NCI-H1092 treated with DMSO at 0.1 percent for 48 hours (cell line): ENCODE data around the gene CAPZB.

ENCODE experiments used
- DNase-seq: peaks from one replicate; lab custom pipeline; 2025; lab: John Stamatoyannopoulos, UW

CAPZB gene

DNA sequence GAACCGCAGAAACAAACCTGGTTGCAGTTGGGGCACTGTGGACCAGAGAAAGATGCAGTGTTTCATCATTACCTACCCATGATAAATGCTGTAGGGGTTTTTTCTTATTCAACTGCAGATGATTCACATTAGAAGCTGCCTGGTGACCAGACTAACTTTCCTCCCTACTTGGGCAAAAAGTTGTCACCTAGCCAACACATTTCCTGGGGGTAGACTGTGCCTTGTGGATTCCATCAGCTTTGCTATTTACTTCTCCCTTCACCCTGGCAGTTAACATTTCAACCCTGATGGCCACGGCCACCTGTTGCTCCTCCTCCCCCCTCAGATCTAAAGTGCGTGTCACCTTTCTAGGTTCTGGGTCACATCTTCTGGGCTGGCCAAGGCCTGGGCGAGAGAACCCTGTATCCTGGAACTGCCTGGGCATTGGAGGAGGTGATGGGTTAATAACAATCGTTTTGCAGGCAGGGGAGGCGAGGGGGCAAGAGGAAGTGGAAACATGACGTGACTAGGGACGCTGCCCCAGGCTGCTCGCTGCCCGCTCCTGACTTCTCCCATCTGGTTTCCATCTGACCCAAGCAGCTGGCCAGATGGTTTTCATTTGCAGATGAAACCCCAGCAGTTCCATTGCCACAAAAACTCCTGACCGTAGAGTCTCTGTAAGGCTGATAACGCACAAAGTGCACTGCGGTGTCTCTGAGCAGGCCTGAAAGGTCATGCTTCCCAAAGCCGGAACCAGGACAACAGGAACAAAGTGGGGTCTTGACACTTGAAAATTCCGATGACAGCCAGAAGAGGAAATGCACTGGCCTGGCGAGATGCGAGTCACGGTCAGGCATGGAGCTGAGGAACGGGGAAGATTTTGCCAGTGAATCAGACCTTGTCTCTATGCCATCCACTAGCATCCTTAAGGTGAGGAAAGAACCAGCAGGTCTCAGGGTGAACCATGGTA is 36.6 kb downstream of the CAPZB start:
- DNase-seq: no peak

DNA sequence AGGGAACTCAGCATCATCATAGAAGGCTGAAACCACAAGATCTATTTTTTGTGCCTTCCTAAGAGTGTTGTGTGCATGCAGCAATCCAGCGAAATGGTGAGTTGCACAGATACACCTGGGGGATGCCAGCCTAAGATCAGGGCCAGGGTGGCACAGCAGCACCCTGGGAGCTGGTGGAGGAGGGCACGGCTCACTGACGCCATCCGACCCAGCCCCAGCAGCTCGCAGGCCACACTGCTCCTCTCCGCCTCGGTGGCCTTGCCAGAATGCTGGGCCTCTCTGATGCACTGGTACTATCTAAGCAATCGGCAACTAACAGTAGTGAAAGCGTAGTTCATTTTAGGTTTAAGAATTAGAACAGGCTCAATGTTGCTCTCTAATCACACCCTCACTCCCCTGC is 37.8 kb downstream of the CAPZB start:
- no peak for DNase-seq

DNA sequence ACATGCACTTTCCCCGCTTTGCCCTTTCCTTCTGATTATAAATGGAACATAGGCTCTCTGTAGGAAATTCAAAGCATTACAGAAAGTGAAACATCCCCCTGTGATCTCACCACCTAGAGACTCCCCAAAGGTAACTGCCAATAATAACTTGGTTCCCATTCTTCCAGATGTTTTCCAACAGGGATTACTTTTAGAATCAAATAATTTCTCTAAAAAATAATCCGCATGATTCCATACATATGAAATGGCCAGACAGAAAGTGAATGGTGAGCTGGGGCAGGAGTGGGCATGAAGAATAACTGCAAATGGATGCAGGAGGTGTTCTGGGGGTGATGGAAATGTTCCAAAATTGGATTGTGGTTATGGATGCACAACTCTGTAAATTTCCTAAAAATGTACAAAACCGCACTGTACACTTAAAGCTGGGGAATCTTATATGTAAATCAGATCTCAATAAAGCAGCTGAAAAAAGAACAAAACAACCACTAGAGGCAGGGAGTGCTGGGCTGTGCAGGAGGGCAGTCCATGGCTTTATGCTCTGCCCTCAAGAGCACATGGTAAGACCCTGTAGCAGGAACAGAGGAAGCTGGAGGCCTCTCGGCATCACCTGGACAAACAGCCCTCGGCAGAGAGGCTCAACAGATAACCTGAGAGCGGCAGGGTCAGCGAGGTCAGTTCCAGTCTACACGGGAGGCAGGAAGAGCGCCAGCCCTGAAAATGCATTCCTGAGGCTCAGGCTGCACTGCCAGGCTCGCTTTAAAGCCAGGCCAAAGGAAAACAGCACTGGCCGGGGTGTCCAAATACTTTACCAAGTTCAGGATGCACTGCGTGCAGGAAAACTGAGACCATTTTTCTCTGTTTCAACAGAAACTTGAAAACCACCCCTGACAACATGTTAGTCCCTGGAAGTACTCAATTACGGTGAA is 39.7 kb downstream of the CAPZB start:
- DNase-seq: peak; percentile 36

DNA sequence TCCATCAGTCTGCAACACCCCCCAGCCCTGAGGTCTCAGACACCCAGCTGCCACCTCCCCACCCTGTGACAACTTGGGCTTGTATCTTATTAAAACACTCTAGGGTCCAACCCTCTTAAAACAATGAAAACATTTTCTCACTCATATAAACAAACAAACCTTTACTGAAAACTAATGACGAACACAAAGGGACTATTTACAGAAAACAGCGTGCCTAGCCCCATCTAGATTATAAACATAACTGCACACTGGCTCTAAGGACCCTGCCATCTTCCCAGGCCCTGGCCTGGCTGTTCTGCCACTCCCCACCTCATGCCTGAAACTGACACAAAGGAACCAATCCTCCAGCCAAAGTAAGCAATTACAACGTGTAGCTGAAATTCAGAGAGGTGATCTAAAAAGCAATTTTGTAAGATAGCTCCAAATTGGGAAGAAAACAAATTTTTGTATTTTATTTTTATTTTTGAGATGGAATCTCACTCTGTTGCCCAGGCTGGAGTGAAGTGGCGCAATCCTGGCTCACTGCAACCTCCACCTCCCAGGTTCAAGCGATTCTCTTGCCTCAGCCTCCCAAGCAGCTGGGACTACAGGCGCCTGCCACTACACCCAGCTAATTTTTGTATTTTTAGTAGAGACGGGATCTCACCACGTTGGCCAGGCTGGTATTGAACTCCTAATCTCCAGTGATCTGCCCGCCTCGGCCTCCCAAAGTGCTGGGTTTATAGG is 40.9 kb downstream of the CAPZB start:
- no peak for DNase-seq

DNA sequence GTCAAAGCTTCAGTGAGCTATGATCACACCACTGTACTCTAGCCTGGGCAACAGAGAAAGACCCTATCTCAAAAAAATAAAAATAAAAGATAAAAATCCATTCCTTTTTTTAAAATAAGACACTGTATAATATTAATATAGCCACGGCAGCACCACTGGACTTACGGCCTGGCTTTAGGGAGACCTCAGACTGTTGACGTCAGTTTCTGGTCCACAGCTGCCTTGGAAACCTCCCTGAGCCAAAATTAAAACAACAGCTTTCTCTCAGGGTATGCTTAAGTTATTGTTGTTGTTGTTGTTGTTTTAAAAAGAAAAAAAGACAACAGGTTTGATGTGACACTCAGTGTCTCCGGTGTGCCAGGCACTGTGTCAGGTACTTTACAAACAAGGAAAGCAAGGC is 42.0 kb downstream of the CAPZB start:
- no peak for DNase-seq

DNA sequence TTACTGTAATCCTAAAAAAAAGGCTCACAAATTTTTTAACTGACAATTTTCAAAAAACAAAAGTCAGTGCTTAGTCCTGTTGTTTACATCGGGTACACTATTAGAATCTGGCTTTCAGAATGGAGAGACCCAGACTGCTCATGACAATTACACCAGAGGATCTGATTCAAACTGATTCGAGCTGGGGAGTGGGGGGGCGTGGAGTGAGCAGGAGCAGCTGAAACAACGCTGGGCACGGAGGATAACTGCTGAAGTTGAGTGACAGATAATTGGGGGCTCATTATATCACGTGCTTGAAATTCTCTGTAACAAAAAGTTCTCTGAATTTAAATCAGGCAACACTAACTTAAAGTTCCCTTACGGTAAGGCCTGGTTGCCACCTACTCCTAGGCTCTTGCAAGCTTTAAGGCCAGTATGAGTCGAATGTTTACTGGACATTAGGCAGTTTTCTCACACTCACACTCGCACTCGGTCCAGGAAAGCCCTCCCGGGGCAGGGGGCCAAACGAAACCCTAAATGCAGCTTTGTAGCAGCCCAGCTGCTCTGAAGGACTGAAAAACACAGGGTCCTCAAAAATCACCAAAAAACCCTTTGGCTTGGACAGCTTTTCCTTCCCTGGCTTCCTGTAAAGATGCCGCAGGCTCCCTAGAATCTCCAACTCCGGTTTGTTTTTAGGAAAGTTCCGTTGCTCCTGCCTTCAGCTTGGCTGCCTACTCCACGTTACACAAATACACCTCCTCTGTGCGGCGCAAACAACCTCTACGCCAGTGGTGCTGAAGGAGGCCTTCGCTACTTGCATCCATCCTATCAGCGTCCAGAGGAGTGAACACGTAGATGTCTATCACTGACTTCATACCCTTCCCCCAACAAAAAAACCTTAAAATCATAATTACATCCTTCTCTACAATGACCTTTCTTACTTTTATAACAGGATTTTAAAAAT is 42.9 kb downstream of the CAPZB start:
- no peak for DNase-seq

DNA sequence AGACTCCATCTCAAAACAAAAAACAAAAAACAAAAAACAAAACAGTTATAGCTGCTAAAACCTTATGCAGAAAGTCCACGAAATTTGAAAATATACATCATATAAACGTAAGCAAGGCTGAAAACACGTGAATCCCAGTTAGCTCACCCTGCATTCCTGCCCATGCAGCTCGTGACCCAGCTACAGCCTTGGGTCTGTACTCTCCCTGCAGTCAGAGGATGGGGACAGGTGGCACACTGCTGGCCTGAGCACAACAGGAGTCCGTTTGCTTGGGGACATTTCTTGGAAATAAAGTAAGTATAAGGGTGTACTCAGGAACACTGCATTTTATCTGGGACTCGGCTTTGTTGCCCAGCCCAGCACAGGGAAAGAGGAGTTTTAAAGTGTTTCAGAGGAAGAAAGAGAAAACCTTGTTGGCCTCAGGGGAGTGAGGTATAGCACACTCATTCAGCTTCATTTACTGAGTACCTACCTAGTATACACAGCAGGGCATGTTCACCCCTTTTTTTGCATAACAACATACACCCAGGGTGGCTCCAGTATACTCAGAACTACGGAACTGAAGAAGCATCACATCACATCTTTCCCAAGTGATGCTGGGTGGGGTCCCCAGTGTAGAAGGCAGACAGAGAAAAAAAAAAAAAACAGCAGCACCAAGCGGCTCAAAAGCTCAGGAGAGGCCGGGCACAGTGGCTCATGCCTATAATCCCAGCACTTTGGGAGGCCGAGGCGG is 44.1 kb downstream of the CAPZB start:
- no peak for DNase-seq

DNA sequence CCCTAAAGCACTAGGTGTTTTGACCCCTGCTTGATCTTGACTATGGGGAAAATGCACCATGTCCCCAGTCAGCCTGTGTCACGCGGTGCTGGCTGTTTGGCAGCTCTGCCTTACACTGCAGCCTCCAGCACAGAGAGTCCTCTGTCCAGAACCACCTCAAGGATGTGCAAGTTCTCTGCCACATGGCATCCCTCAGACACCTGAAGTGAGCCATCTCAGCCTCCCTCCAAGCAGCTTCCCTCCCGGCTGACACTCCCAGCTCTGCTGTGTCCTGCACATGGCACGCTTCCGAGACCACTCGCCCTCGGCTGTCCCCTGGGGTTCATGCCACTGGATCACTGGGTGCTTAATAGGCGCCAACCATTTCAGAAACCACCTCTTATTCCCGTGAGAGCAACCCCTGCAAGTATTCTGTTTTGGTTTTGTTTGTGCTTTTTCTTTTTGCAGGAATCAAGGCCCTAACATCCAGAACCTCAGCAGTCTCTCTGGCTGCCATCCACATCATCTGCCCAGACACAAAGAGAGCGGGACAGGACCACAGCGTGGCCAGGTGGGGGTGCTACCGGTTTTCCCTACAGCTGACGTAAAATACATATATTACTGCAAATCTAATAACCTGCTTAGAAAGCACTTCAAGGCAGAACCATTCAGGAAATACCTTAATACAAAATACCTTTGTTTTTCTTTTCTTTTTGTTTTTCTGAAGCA is 45.7 kb downstream of the CAPZB start:
- peak; percentile 26 for DNase-seq

DNA sequence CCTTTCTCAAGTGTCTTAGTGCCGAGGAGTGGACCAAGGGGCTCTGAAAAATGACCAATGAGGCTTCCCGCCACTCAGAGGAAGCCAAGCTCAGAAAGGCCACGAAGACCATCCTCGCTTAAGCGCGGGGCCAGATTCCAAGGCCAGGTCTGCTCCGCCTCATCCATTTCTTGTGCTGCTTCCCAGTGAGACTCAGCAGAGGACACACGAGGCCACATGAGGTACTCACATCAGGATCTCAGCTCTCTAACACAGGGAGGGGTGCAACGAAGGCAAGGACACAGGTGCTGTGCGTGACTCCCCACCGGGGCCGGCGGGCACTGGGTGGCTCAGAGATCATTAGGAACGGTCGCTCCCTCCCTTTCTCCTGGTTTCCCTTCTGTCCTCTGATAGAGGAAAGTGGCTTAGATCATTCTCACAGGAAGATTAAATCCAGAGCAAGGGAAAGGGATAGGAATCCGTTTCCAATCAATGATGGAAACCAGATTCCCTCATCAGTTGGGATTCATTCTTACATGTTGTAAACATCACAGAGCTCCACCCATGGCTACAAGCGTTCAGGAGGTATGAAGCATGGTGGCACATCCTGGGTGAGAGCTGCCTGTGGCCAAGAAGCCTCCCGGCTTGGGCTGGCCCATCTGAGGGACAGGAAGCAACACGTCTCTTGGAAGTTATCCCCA is 46.7 kb downstream of the CAPZB start:
- no peak for DNase-seq

DNA sequence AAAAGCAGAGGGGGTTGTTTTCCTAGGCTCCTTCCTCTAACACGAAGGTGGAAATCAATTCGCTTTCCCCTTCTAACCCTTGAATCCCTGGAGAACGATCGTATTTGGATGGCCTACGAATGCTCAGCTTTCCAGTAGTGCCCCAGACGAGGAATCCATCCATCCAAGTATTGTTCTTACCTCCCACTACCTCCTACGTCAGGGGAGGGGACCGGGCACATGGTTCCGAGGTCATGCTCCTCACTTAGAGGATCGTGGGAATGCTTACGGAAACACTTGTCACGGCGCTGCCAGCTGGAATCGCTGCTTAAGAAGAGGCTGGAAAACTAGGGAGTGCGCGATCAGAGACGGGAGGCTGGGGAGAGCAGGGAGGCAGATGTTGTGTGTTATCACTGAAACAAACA is 47.4 kb downstream of the CAPZB start:
- no peak for DNase-seq

DNA sequence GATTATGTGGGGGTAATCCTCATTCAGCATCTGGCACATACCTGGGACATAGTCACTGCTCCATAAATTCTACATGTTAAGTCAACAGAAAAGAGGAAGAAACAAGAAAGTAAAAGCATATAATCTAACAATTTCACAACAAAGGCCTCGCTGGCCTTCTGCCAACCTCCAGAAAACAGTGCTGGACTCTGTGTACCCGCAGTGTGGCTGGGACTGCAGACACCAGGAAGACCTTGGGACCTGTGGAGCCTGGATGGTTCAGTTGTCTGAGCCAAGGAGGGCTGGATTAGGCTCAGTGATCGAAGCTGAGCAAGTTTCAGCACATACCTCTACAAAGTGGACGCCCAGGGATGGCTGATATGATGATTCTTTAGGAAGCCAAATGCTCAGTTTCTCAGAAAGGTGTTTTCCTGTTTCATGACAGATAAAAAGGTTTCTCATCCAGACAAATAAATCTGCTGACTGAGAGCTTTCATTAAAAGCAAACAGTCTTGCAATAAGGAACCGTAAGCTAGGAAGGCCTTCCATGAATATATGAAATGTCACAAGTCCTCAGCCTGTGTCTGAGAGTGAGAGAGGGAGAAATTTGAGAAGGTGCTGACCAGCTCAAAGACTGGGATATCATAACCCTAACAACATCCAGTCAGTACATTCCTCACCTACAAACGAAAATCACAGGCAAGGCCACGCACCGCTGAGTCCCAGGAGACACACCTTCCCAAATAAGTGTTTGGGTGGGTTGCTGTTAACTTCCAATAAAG is 48.4 kb downstream of the CAPZB start:
- no peak for DNase-seq

DNA sequence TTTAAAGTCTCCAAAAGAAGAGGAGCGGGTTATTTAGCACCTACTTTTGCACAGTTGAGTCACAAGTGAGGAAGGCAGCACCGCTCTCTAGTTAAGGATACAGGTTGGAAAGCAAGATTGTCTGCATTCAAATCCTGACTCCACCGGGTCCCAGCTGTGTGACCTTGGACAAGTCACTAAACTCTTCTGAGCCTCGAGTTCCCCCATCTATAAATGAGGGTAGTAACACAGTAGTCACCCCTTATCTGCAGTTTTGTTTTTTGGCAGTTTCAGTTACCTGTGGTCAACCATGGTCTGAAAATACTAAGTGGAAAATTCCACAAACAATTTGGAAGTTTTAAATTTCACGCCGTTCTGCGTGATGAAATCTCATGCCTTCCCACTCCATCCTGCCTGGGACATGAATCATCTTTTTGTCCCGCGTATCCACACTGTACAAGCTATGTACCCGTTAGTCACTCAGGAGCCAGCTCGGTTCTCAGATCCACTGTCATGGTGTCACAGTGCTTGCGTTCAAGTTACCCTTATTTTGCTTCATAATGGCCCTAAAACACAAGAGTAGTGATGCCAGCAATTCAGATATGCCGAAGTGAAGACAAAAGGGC is 49.4 kb downstream of the CAPZB start:
- DNase-seq: no peak

DNA sequence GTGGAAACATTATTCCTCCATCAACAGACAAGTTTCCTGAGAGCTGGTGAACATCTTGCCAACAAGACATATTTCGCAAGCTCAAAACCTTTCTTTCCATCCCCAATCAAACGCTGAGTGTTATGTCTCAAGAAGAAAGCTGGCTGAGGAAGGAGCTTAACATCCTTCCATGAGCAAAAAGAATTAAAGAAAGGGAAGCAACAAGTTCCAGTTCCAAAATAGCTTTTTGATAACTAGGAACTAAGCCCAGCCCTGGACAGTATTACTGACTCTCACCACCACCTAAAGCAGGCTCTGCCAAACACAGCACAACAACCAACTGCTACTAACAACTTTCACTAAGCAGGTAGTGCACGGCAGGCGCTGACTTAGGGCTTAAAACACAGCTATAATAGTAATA is 50.2 kb downstream of the CAPZB start:
- no peak for DNase-seq

DNA sequence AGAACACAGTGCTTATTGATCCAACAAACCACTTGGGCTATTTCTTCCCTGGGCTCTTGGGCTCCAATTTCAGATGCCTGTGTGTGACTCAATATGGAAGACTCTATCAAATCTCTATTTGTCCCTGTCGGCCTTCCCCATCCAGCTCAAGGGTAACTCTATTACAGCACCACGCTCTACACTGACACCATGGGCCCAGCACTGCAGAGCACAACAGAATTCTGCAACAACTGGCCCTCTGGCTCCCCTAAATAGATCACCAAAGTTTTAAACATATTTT is 51.7 kb downstream of the CAPZB start:
- no peak for DNase-seq

DNA sequence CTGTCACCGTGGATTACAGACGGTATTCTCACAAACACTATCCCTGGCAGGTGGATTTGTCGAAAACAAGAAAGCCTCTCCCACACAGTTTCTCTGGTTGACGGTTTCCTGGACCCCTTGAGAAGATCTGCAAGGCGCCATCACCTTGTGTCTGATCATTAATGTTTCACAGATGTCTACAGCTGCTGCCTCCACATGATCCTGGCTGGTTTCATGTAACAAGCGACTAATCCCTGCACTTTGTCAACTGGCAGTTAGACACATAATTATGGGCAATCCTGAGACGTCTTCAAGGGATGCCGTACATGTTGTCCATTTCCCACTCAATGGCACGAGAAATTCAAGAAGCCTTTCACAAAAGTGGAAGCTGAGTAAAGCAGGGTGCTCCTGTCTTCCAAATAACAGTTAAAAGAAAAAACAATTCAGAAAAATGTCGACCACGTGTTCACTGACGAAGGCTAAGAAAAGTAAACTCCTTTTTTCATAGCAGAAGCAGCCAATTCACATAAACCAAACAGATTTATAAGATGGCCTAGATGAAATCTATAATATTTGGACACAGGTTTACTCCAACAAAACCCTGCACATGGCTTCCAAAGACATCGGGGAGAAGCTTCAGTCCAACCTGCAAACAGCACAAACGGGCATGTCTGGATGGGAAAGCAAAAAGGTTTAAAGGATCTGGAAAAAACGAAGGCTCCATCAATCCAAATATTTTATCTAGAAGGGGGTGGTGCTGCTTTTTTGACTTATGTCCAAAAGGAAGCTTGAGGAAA is 52.2 kb downstream of the CAPZB start:
- no peak for DNase-seq

DNA sequence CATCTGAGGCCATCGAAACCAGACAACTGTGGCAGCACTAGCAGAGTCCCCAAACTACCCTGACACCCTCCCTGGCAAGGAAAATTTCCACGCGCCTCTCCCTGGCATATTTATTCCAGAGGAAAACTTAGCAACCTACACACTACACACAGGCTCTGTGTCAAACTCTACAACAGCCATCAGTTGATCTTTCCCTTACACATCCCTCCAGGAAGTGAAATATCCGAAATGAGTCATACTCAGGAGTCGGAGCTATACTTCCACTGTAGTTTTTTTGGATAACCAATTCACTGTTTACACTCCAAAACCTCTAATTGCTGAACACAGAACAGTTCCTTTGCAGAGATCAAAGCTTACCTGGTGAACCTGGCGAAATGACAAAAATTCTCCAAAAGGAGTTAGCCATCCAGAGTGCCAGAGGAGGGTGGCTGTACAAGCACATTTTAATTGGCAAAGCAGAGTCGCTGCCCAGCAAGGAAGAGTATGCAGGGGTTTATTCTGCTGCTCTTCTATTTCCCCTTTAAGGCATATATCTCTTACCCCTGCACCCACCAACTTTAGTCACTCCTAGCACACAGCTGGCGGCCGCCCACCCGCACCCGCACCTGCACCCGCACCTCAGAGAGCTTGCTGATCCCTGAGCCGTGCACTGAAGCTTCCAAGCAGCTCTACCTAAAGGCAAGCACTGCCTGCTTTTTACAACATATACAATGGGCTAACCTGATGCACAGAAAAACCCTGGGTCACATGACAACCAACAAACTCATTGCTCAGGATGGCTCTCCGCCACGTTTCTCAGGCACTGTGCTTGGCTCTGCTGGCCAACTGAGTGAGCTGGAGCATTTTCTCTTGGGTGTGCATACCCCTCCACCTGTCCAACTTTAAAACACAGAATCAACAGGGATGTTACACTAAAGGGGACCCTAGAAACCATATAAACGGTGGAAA is 54.9 kb downstream of the CAPZB start:
- DNase-seq: peak; percentile 38
